ENCODE data around the gene CARD18. TPM values are rescaled to one million over a fixed set of nuclear protein-coding genes. Genes with fewer than 3 reads are reported as not detected.

Gene CARD18
- total RNA-seq, 2 experiments from 2014 or later = not detected

DNA sequence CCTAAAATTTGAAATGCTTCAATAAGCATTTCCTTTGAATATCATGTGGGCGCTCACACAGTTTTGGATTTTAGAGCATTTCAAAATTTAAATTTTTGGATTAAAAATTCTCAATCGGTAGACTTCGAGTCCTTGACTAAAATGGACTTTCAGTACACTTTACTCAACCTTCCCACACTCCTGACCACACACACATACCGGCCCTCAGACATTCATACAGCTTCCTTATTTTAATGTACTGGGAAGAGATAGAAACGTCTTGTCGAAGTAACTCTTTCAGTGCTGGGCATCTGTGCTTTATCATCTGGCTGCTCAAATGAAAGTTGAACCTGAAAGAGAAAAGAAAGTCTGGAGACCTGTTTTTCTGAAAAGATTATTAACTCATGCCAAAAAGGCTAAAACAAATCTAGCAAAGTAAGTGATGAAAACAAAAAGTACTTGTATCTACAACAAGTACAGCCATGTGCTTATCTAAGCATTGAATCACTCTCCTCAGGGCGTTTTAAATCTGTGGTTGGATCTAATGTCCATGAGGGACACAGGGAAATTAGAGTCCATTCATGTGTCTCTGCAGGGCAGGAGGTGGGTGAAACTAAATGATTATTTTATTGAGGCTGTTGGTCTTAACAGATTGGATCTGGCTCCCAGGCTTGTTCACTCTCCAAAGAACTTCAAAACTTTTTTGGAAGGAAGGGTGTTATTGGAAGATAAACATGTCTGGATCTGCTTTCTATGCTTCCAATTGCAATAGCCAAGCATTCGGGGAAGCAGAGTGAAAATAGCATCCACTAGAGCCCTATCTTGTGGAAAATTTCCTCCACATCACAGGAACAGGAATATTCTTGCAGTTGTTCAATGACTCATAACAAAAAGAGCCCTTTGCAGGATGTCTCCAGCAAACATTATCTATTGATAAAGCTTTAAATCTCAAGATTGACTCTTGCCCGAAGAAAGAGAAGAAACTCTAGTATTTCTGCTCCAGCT is 47.0 kb downstream of the CARD18 start:
- CTCF ChIA-PET = no interaction called here
- POLR2A ChIA-PET = no interaction called here

Other genes with a start within 250 kb of the CARD18 start
- gene CASP12, start 241.3 kb downstream of the CARD18 start, total RNA-seq = not detected
- gene CASP4, start 171.2 kb downstream of the CARD18 start, total RNA-seq = 10 to 100 TPM; 46.1 to 56.0 TPM
- gene CASP5, start 116.6 kb downstream of the CARD18 start, total RNA-seq = not detected
- 10 to 100 TPM; 26.5 to 30.3 TPM for gene CASP1, start 104.6 kb downstream of the CARD18 start, total RNA-seq
- gene CARD16, start 94.4 kb downstream of the CARD18 start, total RNA-seq = 1 to 10 TPM; 5.9 to 9.2 TPM

Data from activated CD8-positive, alpha-beta memory T cell treated with anti-CD3 and anti-CD28 coated beads for 36 hours (primary cell).